Measurements from ENCODE around the gene KCNIP4. TPM values are rescaled to one million over a fixed set of nuclear protein-coding genes. Genes with fewer than 3 reads are reported as not detected.

The KCNIP4 gene
- total and polyA plus RNA-seq, 2 donors (not counting 1 experiment from before 2014, with no cell fraction given) = not detected

DNA sequence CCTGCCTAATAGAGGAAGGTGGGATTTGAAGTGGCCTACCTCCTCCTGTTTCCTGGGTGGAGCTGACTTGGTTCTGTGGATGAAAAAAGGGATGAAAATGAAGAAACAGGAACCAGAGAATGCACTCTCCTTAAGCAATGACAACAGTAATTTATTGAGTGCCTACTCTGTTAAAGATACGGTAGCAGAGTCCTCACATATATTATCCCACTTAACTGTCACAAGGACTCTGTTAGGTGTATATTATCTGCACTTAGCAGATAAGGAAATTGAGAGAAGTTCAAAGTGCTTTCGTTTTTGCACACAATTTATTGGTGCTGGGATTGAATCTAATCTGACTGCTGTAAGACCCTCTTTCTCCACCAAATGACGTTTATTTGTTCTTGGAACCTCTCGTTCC lies 947.1 kb downstream of the KCNIP4 start:
- no peaks in the 10 kb centered on the region for H3K27me3 ChIP-seq (replicated peaks in 1 of 4; ENCODE audit: control extremely low read depth in 1 of 4, control insufficient read depth in 3 of 4, insufficient read depth in 4 of 4, low read length in 3 of 4)
- no peak overlapping the region for H3K27ac ChIP-seq (ENCODE audit: low read length in 2 of 2)
- ChIA-PET CTCF (no interaction called here), POLR2A (no interaction called here)
- no peak overlapping the region for H3K4me2 ChIP-seq (replicated peaks; ENCODE audit: low read depth, low read length, poor library complexity, severe bottlenecking)
- intact Hi-C loops (cut with micrococcal nuclease) = no loop called here
- Mint-ChIP-seq H3K4me3 (no peak overlapping the region), H3K4me1 (no peaks in the 10 kb centered on the region), H3K27ac (no peak overlapping the region), H3K9me3 (ENCODE audit: insufficient read depth) (peaks cover 3% of the 10 kb centered on the region), H3K27me3 (no peaks in the 10 kb centered on the region)
- TF ChIP-seq, protein P1, sequence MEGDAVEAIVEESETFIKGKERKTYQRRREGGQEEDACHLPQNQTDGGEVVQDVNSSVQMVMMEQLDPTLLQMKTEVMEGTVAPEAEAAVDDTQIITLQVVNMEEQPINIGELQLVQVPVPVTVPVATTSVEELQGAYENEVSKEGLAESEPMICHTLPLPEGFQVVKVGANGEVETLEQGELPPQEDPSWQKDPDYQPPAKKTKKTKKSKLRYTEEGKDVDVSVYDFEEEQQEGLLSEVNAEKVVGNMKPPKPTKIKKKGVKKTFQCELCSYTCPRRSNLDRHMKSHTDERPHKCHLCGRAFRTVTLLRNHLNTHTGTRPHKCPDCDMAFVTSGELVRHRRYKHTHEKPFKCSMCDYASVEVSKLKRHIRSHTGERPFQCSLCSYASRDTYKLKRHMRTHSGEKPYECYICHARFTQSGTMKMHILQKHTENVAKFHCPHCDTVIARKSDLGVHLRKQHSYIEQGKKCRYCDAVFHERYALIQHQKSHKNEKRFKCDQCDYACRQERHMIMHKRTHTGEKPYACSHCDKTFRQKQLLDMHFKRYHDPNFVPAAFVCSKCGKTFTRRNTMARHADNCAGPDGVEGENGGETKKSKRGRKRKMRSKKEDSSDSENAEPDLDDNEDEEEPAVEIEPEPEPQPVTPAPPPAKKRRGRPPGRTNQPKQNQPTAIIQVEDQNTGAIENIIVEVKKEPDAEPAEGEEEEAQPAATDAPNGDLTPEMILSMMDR (IDR thresholded peaks at IDR 0.05) = no peak
- TF ChIP-seq EZH2 (IDR thresholded peaks at IDR 0.05; ENCODE audit: borderline replicate concordance, insufficient read depth, low read depth, low read length, poor library complexity, severe bottlenecking) = no peak
- H2AFZ ChIP-seq (ENCODE audit: insufficient read depth, low read depth, low read length, poor library complexity, severe bottlenecking) = no peak overlapping the region
- 0% methylated on average over 1 of the region's 4 CpGs for WGBS (ENCODE audit: insufficient coverage)
- no peaks in the 10 kb centered on the region for H3K9me3 ChIP-seq (ENCODE audit: control extremely low read depth in 1 of 3, control insufficient read depth in 2 of 3, insufficient read depth in 1 of 3, low read length in 2 of 3)
- no peaks in the 10 kb centered on the region for H4K20me1 ChIP-seq (ENCODE audit: control insufficient read depth, insufficient read depth, low read length, poor library complexity, severe bottlenecking)
- H3K79me2 ChIP-seq (ENCODE audit: control insufficient read depth, insufficient read depth, low read length) = no peaks in the 10 kb centered on the region
- H3K4me3 ChIP-seq (ENCODE audit: control extremely low read depth in 1 of 5, extremely low read depth in 1 of 5, insufficient read depth in 1 of 5, low read depth in 2 of 5, low read length in 4 of 5) = no peak overlapping the region
- DNase-seq (no peak), ATAC-seq (ENCODE audit: low read depth) (no peak)
- H3K4me1 ChIP-seq (ENCODE audit: control insufficient read depth in 2 of 2, insufficient read depth in 2 of 2, low read length in 2 of 2) = no peaks in the 10 kb centered on the region
- H3K36me3 ChIP-seq (replicated peaks in 1 of 2; ENCODE audit: control extremely low read depth in 1 of 2, control insufficient read depth in 1 of 2, extremely low read depth in 1 of 2, insufficient read depth in 2 of 2, low read length in 1 of 2) = no peaks in the 10 kb centered on the region
- H3K9ac ChIP-seq (ENCODE audit: low read length) = no peak overlapping the region

DNA sequence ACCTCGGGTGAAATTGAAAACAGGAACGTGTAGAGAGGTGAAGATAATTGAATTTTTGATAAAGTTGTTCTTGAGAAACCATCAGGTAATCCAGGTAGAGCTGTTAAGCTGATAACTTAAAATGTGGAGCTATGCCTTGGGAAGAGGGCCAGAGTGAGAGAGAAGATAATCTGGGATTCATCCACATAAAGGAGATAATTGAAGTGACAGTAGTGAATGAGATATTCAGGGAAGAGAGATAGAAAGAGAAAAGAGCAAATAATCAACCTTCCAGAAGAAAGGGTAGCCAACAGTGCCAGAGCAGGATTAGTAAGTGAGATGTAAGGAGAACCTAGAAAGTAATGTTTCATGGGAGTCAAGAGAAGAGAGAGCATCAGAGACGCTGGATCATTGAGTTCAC lies 950.7 kb downstream of the KCNIP4 start:
- TF ChIP-seq, protein P1 (IDR thresholded peaks at IDR 0.05) = no peak
- no peak for TF ChIP-seq EZH2 (IDR thresholded peaks at IDR 0.05; ENCODE audit: borderline replicate concordance, insufficient read depth, low read depth, low read length, poor library complexity, severe bottlenecking)
- no peaks in the 10 kb centered on the region for H3K27me3 ChIP-seq (replicated peaks in 1 of 4; ENCODE audit: control extremely low read depth in 1 of 4, control insufficient read depth in 3 of 4, insufficient read depth in 4 of 4, low read length in 3 of 4)
- no peaks in the 10 kb centered on the region for H3K79me2 ChIP-seq (ENCODE audit: control insufficient read depth, insufficient read depth, low read length)
- no peaks in the 10 kb centered on the region for H3K36me3 ChIP-seq (replicated peaks in 1 of 2; ENCODE audit: control extremely low read depth in 1 of 2, control insufficient read depth in 1 of 2, extremely low read depth in 1 of 2, insufficient read depth in 2 of 2, low read length in 1 of 2)
- no peak overlapping the region for H3K27ac Mint-ChIP-seq
- 74% methylated on average over 3 of the region's 3 CpGs for WGBS (ENCODE audit: insufficient coverage)
- intact Hi-C loops (cut with micrococcal nuclease) = no loop called here
- no peaks in the 10 kb centered on the region for H3K27me3 Mint-ChIP-seq
- no peaks in the 10 kb centered on the region for H3K9me3 ChIP-seq (ENCODE audit: control extremely low read depth in 1 of 3, control insufficient read depth in 2 of 3, insufficient read depth in 1 of 3, low read length in 2 of 3)
- ChIA-PET CTCF (no interaction called here), POLR2A (no interaction called here)
- H2AFZ ChIP-seq (ENCODE audit: insufficient read depth, low read depth, low read length, poor library complexity, severe bottlenecking) = no peak overlapping the region
- H3K9me3 Mint-ChIP-seq (ENCODE audit: insufficient read depth) = no peaks in the 10 kb centered on the region
- H3K9ac ChIP-seq (ENCODE audit: low read length) = no peak overlapping the region
- H3K4me1 Mint-ChIP-seq = no peaks in the 10 kb centered on the region
- no peak for DNase-seq
- H3K4me3 ChIP-seq (ENCODE audit: control extremely low read depth in 1 of 5, extremely low read depth in 1 of 5, insufficient read depth in 1 of 5, low read depth in 2 of 5, low read length in 4 of 5) = no peak overlapping the region
- H4K20me1 ChIP-seq (ENCODE audit: control insufficient read depth, insufficient read depth, low read length, poor library complexity, severe bottlenecking) = no peaks in the 10 kb centered on the region
- H3K4me2 ChIP-seq (replicated peaks; ENCODE audit: low read depth, low read length, poor library complexity, severe bottlenecking) = no peak overlapping the region
- no peak overlapping the region for H3K27ac ChIP-seq (ENCODE audit: low read length in 2 of 2)
- ATAC-seq (ENCODE audit: low read depth) = no peak
- H3K4me1 ChIP-seq (ENCODE audit: control insufficient read depth in 2 of 2, insufficient read depth in 2 of 2, low read length in 2 of 2) = no peaks in the 10 kb centered on the region
- no peak overlapping the region for H3K4me3 Mint-ChIP-seq
